Measurements from ENCODE around the gene SLIT3.

Gene SLIT3

DNA sequence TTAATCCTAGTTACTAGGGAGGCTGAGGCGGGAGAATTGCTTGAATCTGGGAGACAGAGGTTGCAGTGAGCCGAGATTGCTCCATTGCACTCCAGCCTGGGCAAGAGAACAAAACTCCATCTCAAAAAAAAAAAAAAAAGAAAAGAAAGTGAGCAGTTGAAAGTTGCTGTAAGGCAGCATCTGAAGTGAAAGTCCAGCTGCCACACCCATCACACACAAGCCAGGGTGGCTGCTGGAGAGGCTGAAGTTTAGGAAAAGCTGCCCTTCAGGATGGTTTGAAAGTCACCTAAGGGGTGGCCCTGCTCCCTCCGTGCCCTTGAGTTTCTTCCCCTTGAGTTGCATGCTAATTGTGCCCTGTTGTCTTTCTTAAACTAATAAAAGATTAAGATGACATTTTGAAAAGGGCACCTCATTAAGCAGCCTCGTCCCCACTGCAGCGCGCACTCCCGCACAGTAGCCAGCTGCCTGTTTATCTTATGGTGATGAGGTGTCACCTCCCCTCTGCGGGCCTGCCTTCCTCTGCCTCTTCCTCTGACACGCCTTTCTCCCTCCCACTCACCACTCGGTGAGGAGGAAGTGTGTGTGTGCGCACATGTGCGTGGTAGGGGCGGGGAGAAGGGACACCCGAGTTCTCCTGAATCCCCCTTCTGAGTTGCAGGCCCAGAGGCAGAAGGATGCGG lies 617.6 kb downstream of the SLIT3 start:
- DNase-seq (ENCODE audit: low read depth): no peak
- H3K4me3 ChIP-seq (ENCODE audit: low read depth, low read length): no peak overlapping the region
- TF ChIP-seq CTCF (IDR thresholded peaks at IDR 0.05; ENCODE audit: control insufficient read depth, extremely low read depth, insufficient read depth): no peak

GRCh38 chr5:168681556-168682183 lies 619.3 kb downstream of the SLIT3 start:
- no peak overlapping the region for H3K4me3 ChIP-seq (ENCODE audit: low read depth, low read length)
- DNase-seq (ENCODE audit: low read depth): no peak
- no peak for TF ChIP-seq CTCF (IDR thresholded peaks at IDR 0.05; ENCODE audit: control insufficient read depth, extremely low read depth, insufficient read depth)

DNA sequence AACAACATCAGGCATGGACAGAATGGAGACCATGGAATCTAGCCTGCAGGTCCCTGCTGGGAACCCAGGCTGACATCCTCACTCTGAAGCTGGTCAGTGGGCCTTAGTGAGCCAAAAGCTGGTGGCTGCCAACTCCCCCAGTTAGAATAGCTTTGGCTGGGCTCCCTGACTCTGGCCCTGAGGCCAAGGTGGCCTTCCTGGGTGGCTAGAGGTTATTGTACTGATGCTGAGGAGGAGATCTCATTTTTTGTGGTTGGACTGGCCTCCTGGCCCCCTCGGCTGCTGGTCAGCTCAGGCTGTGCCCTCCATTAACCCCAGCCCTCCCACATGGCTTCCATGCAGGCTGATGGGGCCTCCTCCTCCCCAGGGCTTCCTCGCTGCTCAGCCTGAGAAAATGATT lies 620.5 kb downstream of the SLIT3 start:
- no peak for TF ChIP-seq CTCF (IDR thresholded peaks at IDR 0.05; ENCODE audit: control insufficient read depth, extremely low read depth, insufficient read depth)
- DNase-seq (ENCODE audit: low read depth): no peak
- no peak overlapping the region for H3K4me3 ChIP-seq (ENCODE audit: low read depth, low read length)

DNA sequence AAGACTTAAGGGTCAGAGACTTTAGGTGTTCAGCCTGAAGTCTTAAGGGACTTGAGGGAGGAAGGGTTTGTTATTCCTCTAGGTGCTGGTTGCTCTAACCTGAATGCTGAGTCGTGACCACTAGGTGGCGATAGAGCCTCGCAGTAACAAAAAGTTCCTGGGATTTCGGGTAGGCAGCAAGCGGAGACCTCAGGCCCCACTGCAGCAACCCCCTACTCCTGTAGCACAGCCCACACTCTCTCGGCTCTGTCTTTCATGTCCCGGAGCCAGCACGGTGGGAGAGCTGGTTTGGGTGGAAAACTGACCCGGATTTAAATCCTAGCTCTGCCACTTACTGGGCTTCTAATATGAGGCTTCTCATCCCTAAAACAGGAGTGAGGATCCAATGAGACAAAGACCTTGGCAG lies 621.4 kb downstream of the SLIT3 start:
- DNase-seq (ENCODE audit: low read depth): peak; percentile 19
- TF ChIP-seq CTCF (IDR thresholded peaks at IDR 0.05; ENCODE audit: control insufficient read depth, extremely low read depth, insufficient read depth): peak; percentile 88
- H3K4me3 ChIP-seq (ENCODE audit: low read depth, low read length): no peak overlapping the region

- no peak for DNase-seq (ENCODE audit: low read depth)
Observed at GRCh38 chr5:168676501-168676900, 624.4 kb downstream of the SLIT3 start.

DNA sequence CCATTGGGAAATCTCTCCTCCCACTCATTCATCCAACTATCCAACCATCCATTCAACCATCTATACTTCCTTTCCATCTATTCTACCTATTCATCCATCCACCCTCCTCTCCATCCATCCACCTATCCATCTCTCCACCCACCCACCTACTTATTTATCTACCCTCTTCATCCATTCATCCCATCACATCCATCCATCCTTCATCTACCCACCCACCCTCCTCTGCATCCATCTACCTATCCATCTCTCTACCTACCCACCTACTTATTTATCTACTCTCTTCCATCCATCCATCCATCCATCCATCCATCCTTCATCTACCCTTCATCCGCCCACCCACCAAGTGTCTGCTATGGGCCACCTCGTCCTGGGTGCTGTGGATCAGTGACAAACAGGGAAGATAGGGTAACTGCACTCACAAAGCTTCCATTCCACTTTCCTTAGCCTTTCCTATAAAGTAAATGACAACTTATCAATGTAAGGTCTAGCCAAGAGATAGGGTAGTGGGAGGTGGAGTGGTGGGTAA lies 625.0 kb downstream of the SLIT3 start:
- no peak for DNase-seq (ENCODE audit: low read depth)
- no peak overlapping the region for H3K4me3 ChIP-seq (ENCODE audit: low read depth, low read length)
- no peak for TF ChIP-seq CTCF (IDR thresholded peaks at IDR 0.05; ENCODE audit: control insufficient read depth, extremely low read depth, insufficient read depth)

More at GRCh38 chr5:168676501-168676900, 624.4 kb downstream of the SLIT3 start:
- no peak overlapping the region for H3K4me3 ChIP-seq (ENCODE audit: low read depth, low read length)
- TF ChIP-seq CTCF (IDR thresholded peaks at IDR 0.05; ENCODE audit: control insufficient read depth, extremely low read depth, insufficient read depth): no peak
